Right lobe of liver (tissue), 4 donors: ENCODE data around the gene MYDGF.
A peak's percentile ranks its signal among the peaks of the same experiment; 100 is the strongest.

Source experiments
- POLR2A ChIP-seq: fragments of 450-650 bp; IDR thresholded peaks from one replicate; pipeline ENCODE4 v1.6.1; 2017; ENCODE audit warnings: antibody characterized with exemption, mild to moderate bottlenecking
- TF ChIP-seq, protein P1 (sequence below), 4 donors: fragments of 200-600 bp in 3 of 4; fragments of 450-650 bp in 1 of 4; IDR thresholded peaks; one replicate each; pipeline versions ENCODE4 v1.5.1 to v1.8.0; 2016 to 2022; ENCODE audit warnings: antibody characterized with exemption in 4 of 4, mild to moderate bottlenecking in 2 of 4
- donor health status: DM: no; HTN: no; CAD: no.
- donor health status: DM: no; HTN: no; CAD: no.
- donor health status: DM: no; HTN: yes; CAD: no.

DNA sequence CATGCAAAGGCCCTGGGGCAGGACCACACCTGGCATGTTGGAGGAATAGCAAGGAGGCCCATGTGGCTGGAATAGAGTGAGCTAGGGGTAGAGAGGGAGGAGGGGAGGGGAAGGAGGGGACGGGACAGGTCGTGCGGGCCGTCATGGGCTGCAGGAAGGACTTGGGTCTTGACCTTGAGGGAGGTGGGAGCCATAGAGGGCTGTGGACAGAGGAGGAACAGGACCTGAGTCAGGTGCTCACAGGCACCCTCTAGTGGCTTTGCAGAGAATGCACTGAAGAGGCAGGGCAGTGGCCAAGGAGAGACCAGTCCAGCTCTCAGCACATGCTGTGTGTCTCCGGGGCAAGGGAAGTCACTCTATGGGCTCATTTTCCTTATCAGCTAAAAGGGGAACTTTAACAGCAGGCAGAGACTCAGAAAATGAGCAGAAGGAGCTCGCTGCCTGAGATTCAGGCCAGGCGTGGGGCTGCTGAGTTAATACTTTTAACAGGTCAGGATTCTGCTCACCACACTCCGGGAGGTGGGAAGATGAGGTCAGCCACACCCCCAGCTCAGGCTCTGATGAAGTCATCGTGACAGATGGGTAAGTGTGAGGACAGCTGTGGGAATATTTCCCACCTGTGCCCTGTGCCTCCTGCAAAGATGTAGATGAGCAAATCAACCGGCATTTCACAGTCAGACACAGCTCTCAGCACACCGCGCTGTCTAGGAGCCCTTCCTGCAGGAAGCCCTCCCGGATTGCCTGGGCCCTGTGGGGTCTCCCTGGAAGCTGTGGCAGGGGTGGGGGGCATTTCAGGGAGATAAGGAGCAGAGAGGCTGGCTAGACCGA, 36.8 kb downstream of the MYDGF start:
- TF ChIP-seq, protein P1, sequence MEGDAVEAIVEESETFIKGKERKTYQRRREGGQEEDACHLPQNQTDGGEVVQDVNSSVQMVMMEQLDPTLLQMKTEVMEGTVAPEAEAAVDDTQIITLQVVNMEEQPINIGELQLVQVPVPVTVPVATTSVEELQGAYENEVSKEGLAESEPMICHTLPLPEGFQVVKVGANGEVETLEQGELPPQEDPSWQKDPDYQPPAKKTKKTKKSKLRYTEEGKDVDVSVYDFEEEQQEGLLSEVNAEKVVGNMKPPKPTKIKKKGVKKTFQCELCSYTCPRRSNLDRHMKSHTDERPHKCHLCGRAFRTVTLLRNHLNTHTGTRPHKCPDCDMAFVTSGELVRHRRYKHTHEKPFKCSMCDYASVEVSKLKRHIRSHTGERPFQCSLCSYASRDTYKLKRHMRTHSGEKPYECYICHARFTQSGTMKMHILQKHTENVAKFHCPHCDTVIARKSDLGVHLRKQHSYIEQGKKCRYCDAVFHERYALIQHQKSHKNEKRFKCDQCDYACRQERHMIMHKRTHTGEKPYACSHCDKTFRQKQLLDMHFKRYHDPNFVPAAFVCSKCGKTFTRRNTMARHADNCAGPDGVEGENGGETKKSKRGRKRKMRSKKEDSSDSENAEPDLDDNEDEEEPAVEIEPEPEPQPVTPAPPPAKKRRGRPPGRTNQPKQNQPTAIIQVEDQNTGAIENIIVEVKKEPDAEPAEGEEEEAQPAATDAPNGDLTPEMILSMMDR (IDR thresholded peaks at IDR 0.05), result peak; percentile 75 to 83 (median 78)
- TF ChIP-seq POLR2A, result no peak
